Mammary epithelial cell (primary cell): Measurements from ENCODE around the gene CD3D.

ENCODE experiments used
- EZH2 ChIP-seq: IDR thresholded peaks from 2 replicates; pipeline ENCODE4 v1.6.1; 2012; ENCODE audit warnings: low read length, inconsistent platforms, borderline replicate concordance
- TF ChIP-seq, protein P1 (sequence below), 2 donors: IDR thresholded peaks in 1 of 2; conservative IDR thresholded peaks in 1 of 2; 2 replicates each; pipeline ENCODE4 v1.5.1; 2011 to 2012; ENCODE audit warnings: inconsistent platforms in 2 of 2, low read length in 2 of 2, mild to moderate bottlenecking in 2 of 2, control low read depth in 1 of 2, low read depth in 1 of 2; ENCODE audit not compliant: insufficient read depth in 1 of 2; ENCODE audit errors: extremely low read depth in 1 of 2

GRCh38 chr11:118380571-118380970 is 38.1 kb upstream of the CD3D start:
- TF ChIP-seq, protein P1, sequence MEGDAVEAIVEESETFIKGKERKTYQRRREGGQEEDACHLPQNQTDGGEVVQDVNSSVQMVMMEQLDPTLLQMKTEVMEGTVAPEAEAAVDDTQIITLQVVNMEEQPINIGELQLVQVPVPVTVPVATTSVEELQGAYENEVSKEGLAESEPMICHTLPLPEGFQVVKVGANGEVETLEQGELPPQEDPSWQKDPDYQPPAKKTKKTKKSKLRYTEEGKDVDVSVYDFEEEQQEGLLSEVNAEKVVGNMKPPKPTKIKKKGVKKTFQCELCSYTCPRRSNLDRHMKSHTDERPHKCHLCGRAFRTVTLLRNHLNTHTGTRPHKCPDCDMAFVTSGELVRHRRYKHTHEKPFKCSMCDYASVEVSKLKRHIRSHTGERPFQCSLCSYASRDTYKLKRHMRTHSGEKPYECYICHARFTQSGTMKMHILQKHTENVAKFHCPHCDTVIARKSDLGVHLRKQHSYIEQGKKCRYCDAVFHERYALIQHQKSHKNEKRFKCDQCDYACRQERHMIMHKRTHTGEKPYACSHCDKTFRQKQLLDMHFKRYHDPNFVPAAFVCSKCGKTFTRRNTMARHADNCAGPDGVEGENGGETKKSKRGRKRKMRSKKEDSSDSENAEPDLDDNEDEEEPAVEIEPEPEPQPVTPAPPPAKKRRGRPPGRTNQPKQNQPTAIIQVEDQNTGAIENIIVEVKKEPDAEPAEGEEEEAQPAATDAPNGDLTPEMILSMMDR (conservative IDR thresholded peaks at IDR 0.05 in 1 of 2, IDR thresholded peaks at IDR 0.05 in 1 of 2; ENCODE audit: extremely low read depth in 1 of 2, insufficient read depth in 1 of 2, low read depth in 1 of 2, low read length in 2 of 2) = no peak
- TF ChIP-seq EZH2 = no peak
